BJ (cell line): ENCODE measurements around the gene SERPINB12. TPM values are rescaled to one million over a fixed set of nuclear protein-coding genes. Genes with fewer than 3 reads are reported as not detected.

Source experiments
- CTCF ChIA-PET: fragments of 350-600 bp; formaldehyde crosslinking; extraction: SDS; loops from one replicate; lab custom pipeline; 2021; ENCODE audit warnings: antibody characterized with exemption, inconsistent platforms; lab: Yijun Ruan, JAX
- POLR2A ChIA-PET: fragments of 300-600 bp; sonication (Branson Sonifier 250); formaldehyde crosslinking; extraction: SDS; loops from one replicate; lab custom pipeline; 2021; ENCODE audit warnings: antibody characterized with exemption; lab: Charles Lee
- DNase-seq: peaks from one replicate; pipeline ENCODE4 v3.0.0-alpha.2; 2011; ENCODE audit warnings: low read depth
- H3K27me3 ChIP-seq: 2 replicates; pipeline ENCODE4 v1.6.0; 2011; ENCODE audit warnings: low read length; ENCODE audit not compliant: control insufficient read depth, insufficient read depth
- H3K36me3 ChIP-seq: 2 replicates; pipeline ENCODE4 v1.5.1; 2011; ENCODE audit warnings: low read length; ENCODE audit not compliant: control insufficient read depth, insufficient read depth
- H3K4me3 ChIP-seq: 2 replicates; pipeline ENCODE4 v1.5.1; 2011; ENCODE audit warnings: low read depth, mild to moderate bottlenecking, control low read depth, low read length
- polyA plus RNA-seq: library from polyadenylated mRNA; depleted of rRNA; stranded (reverse); fragments of >200 nt; gene quantifications from 2 replicates; pipeline ENCODE4 v1.2.3, GENCODE V29; 2011
- TF ChIP-seq, protein P1 (sequence below): IDR thresholded peaks from 2 replicates; pipeline ENCODE4 v1.5.1; 2011; ENCODE audit warnings: low read depth, mild to moderate bottlenecking, control low read depth, inconsistent platforms, low read length, moderate library complexity; ENCODE audit not compliant: insufficient read depth

The SERPINB12 gene
- polyA plus RNA-seq, 1 experiment = not detected

DNA sequence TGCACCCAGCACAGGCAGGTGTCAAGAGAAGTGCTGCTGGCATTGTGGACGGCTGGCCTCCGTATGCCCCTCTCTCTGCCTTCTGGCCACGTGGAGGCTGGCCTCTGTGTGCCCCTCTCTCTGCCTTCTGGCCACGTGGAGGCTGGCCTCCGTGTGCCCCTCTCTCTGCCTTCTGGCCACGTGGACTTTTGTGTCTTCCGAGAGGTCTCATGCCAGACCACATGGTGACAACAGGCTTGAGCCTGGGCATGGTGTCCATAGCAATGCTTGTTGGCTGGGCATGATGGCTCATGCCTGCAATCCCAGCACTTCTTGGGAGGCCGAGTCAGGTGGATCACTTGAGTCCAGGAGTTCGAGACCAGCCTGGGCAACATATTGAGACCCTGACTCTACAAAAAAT lies 25.7 kb downstream of the SERPINB12 start:
- TF ChIP-seq, protein P1, sequence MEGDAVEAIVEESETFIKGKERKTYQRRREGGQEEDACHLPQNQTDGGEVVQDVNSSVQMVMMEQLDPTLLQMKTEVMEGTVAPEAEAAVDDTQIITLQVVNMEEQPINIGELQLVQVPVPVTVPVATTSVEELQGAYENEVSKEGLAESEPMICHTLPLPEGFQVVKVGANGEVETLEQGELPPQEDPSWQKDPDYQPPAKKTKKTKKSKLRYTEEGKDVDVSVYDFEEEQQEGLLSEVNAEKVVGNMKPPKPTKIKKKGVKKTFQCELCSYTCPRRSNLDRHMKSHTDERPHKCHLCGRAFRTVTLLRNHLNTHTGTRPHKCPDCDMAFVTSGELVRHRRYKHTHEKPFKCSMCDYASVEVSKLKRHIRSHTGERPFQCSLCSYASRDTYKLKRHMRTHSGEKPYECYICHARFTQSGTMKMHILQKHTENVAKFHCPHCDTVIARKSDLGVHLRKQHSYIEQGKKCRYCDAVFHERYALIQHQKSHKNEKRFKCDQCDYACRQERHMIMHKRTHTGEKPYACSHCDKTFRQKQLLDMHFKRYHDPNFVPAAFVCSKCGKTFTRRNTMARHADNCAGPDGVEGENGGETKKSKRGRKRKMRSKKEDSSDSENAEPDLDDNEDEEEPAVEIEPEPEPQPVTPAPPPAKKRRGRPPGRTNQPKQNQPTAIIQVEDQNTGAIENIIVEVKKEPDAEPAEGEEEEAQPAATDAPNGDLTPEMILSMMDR = no peak
- Histone ChIP-seq H3K4me3 (no peak overlapping the region), H3K36me3 (no peaks in the 10 kb centered on the region), H3K27me3 (no peaks in the 10 kb centered on the region)
- no peak for DNase-seq
- POLR2A ChIA-PET = no interaction called here
- CTCF ChIA-PET = interaction anchor here (0.9 to 5.8 kb wide), 4 partner anchors 10 to 277 kb away, joined by 3 to 38 read pairs (median 18); no protein-coding TSS in a partner anchor

DNA sequence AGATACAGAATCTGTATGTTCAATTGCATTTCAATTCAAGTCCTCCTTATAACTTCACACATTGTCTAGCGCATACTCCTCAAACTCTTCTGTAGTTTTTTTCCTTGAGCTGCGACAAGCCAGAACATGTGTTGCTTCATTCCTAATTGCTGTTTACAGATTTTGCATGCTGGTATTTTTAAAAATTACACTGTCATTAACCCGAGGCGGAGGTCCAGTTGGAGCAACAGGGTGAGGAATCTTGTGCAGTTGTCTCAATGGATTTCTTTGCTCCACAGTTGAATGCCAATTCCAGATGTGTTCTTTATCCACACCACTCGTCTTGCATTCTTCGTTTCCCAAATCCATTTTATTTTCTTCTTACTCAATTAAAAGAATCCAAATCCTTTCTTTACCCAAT lies 28.6 kb downstream of the SERPINB12 start:
- CTCF ChIA-PET = interaction anchor here (1.8 to 2.0 kb wide), 2 partner anchors 52 to 60 kb away, joined by 4 to 5 read pairs; no protein-coding TSS in a partner anchor
- Histone ChIP-seq H3K4me3 (no peak overlapping the region), H3K36me3 (no peaks in the 10 kb centered on the region), H3K27me3 (no peaks in the 10 kb centered on the region)
- POLR2A ChIA-PET = no interaction called here
- TF ChIP-seq, protein P1 = no peak
- no peak for DNase-seq

DNA sequence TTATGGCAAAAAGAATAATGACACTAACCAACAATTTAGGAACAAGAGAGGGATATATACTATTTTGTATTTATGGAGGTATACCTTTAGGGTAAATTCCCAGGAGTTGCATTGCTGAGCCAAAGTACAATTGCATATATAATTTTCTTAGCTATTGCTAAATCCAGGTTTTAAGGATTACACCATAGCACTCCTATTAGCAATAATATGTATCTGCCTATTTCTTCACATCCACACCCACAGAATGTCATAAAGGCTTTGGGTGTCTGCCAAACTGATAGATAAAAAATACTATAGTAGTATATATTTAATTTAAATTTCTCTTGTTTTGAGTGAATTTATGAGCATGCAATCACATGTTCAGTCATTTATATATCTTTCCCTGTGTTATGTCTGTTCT lies 33.5 kb downstream of the SERPINB12 start:
- H3K36me3 ChIP-seq = no peaks in the 10 kb centered on the region
- no peak overlapping the region for H3K4me3 ChIP-seq
- no peak for DNase-seq
- POLR2A ChIA-PET = no interaction called here
- CTCF ChIA-PET = interaction anchor here (0.7 to 14.3 kb wide), 8 partner anchors 10 to 273 kb away, joined by 3 to 328 read pairs (median 26); no protein-coding TSS in a partner anchor
- no peaks in the 10 kb centered on the region for H3K27me3 ChIP-seq
- TF ChIP-seq, protein P1 = no peak

DNA sequence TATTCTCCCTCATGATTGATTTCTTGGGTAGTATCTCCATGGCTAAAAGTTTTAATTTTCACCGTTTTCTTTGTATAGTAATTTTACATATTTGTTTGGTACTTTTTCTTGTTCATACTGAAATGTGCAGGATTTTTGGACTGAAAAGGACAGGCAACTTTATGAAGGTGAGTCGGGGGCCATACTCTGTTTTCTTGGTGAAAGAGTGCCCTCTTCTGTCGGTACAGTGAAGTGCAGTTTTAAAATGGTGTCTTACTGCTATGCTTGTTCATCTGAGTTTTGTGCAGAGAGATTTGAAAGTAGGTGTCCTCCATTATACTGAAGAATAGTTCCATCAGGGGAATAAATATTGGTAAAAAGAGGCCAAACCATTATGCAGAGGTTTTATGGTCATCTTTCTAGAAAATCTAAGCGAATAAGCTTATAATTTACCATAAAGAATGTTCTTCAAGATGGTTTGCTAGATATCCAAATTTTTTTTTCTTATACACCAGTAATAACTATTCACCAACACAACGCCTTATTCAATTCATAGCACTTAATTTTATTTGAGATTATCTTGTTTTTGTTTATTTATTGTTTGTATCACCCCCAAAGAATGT lies 36.3 kb downstream of the SERPINB12 start:
- no peaks in the 10 kb centered on the region for H3K36me3 ChIP-seq
- H3K27me3 ChIP-seq = no peaks in the 10 kb centered on the region
- ChIA-PET CTCF (interaction anchor here (0.7 to 14.3 kb wide), 27 partner anchors 9 to 356 kb away, joined by 3 to 328 read pairs (median 5); partner anchors contain the start of gene SERPINB12), POLR2A (no interaction called here)
- DNase-seq = peak; percentile 11
- TF ChIP-seq, protein P1 = peak; percentile 81
- H3K4me3 ChIP-seq = no peak overlapping the region

DNA sequence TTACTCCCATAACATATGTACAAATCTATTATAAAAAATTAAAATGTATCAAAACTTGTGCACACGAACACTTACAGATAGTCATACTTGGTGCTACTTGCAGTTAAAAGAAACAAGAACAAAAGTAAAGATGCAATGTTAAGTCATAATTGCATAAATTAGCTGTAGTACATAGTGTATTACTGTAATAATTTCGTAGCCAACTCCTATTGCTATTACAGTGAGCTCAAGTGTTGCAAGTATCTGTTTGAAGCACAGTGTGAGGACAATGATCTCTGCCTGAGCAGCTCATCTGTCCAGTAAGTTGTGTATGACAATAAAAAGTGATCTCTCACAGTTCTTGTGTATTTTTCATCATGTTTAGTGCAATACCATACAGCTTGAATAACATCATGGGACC lies 37.4 kb downstream of the SERPINB12 start:
- DNase-seq = no peak
- TF ChIP-seq, protein P1 = no peak
- H3K27me3 ChIP-seq = no peaks in the 10 kb centered on the region
- H3K4me3 ChIP-seq = no peak overlapping the region
- no peaks in the 10 kb centered on the region for H3K36me3 ChIP-seq
- ChIA-PET CTCF (interaction anchor here (0.8 to 14.3 kb wide), 14 partner anchors 13 to 357 kb away, joined by 3 to 328 read pairs (median 9); no protein-coding TSS in a partner anchor), POLR2A (interaction anchor here (0.6 kb wide), 1 partner anchor 256 kb away, joined by 3 read pairs; no protein-coding TSS in a partner anchor)
